Natural killer cell (primary cell): ENCODE measurements around the gene RIMBP3C. TPM values are rescaled to one million over a fixed set of nuclear protein-coding genes. Genes with fewer than 3 reads are reported as not detected.

Experiments
- ATAC-seq, 3 donors: fragments of 150-1000 bp in 2 of 3; fragments of 200-7000 bp in 1 of 3; cut with Tn5 transposase; 1 replicate in 1 of 3; 2 replicates in 2 of 3; pipeline ENCODE4 v1.10.0; 2021; ENCODE audit warnings: mild to moderate bottlenecking in 2 of 3, moderate library complexity in 2 of 3
- DNase-seq, 2 donors: peaks; one replicate each; pipeline versions ENCODE4 v3.0.0 to v3.0.0-alpha.2; 2013 to 2021; ENCODE audit warnings: mixed read lengths in 1 of 2
- H3K27ac ChIP-seq: one replicate; pipeline ENCODE4 v1.5.1; 2013; ENCODE audit warnings: mild to moderate bottlenecking, low read length
- H3K27me3 ChIP-seq: one replicate; pipeline ENCODE4 v1.6.1; 2013; ENCODE audit warnings: low read length; ENCODE audit not compliant: control insufficient read depth, insufficient read depth
- H3K36me3 ChIP-seq: one replicate; pipeline ENCODE4 v1.6.1; 2013; ENCODE audit warnings: low read length; ENCODE audit not compliant: control insufficient read depth, insufficient read depth
- H3K4me1 ChIP-seq: one replicate; pipeline ENCODE4 v1.6.1; 2013; ENCODE audit warnings: low read length; ENCODE audit not compliant: control insufficient read depth, insufficient read depth
- H3K4me3 ChIP-seq: one replicate; pipeline ENCODE4 v1.5.1; 2013; ENCODE audit warnings: low read length
- H3K9me3 ChIP-seq: one replicate; pipeline ENCODE4 v1.6.1; 2013; ENCODE audit warnings: low read length; ENCODE audit not compliant: control insufficient read depth, insufficient read depth
- H3K27ac Mint-ChIP-seq, 2 donors: one replicate each; pipeline ENCODE4 v1.8.0; 2022; ENCODE audit warnings: mild to moderate bottlenecking in 2 of 2, mixed read lengths in 2 of 2, moderate library complexity in 1 of 2
- H3K27me3 Mint-ChIP-seq, 2 donors: one replicate each; pipeline ENCODE4 v1.8.0; 2022; ENCODE audit warnings: low read depth in 2 of 2, mixed read lengths in 2 of 2
- H3K36me3 Mint-ChIP-seq: one replicate; pipeline ENCODE4 v1.8.0; 2022; ENCODE audit warnings: mixed read lengths
- H3K4me1 Mint-ChIP-seq, 2 donors: one replicate each; pipeline ENCODE4 v1.8.0; 2022; ENCODE audit warnings: mixed read lengths in 2 of 2
- H3K4me3 Mint-ChIP-seq: one replicate; pipeline ENCODE4 v1.8.0; 2022; ENCODE audit warnings: mild to moderate bottlenecking, moderate library complexity, mixed read lengths
- H3K9me3 Mint-ChIP-seq, 2 donors: one replicate each; pipeline ENCODE4 v1.8.0; 2022; ENCODE audit warnings: mixed read lengths in 2 of 2
- CTCF ChIP-seq: fragments of 200-600 bp; IDR thresholded peaks from one replicate; pipeline ENCODE4 v1.8.0; 2022; ENCODE audit warnings: antibody characterized with exemption
- WGBS: methylation state at CpG from one replicate; pipeline ENCODE4 v1.1.7; 2013; ENCODE audit warnings: missing lambda C conversion rate; ENCODE audit not compliant: insufficient coverage; 5-methylcytosine and 5-hydroxymethylcytosine counted together
- intact Hi-C: fragments of 100-400 bp; cut with micrococcal nuclease; formaldehyde crosslinking; loops from one replicate; pipeline ENCODE4 v1.14.2; 2022
- total RNA-seq, 4 donors: library from RNA; stranded (reverse); fragments of 120-200 nt in 1 of 4; gene quantifications; one replicate each; pipeline versions ENCODE4 v1.2.3 to v1.2.4, GENCODE V29; 2013 to 2022

RIMBP3C gene
- total RNA-seq, 3 donors from 2014 or later (not counting 1 experiment from before 2014, with no cell fraction given), result 0.35 to 1.0 (median 0.38) TPM

- no peaks in the 10 kb centered on the region for H3K27me3 ChIP-seq
- H3K27me3 Mint-ChIP-seq, result no peaks in the 10 kb centered on the region
- H3K9me3 Mint-ChIP-seq, result no peaks in the 10 kb centered on the region
- H3K9me3 ChIP-seq, result no peaks in the 10 kb centered on the region
- H3K27ac Mint-ChIP-seq, result peak overlapping the region; percentile 60 to 80
- peaks cover 25% of the 10 kb centered on the region for H3K36me3 ChIP-seq
- ATAC-seq (no peak), DNase-seq (no peak)
- H3K4me1 ChIP-seq, result peaks cover 42% of the 10 kb centered on the region
- H3K27ac ChIP-seq, result no peak overlapping the region
- H3K4me3 Mint-ChIP-seq, result no peak overlapping the region
- H3K36me3 Mint-ChIP-seq, result no peaks in the 10 kb centered on the region
- intact Hi-C loops, result no loop called here
- no peak overlapping the region for H3K4me3 ChIP-seq
- TF ChIP-seq CTCF, result no peak
- peaks cover 68 to 70% of the 10 kb centered on the region in 2 donors for H3K4me1 Mint-ChIP-seq
- 67% methylated on average over 9 of the region's 9 CpGs for WGBS
These were observed 40.4 kb upstream of the RIMBP3C start for GRCh38 chr22:21591695-21592094.

GRCh38 chr22:21590809-21591641 is 39.8 kb upstream of the RIMBP3C start:
- no peaks in the 10 kb centered on the region for H3K27me3 Mint-ChIP-seq
- Histone ChIP-seq H3K9me3 (no peaks in the 10 kb centered on the region), H3K36me3 (peaks cover 25% of the 10 kb centered on the region), H3K4me1 (peaks cover 43% of the 10 kb centered on the region), H3K4me3 (no peak overlapping the region), H3K27ac (no peak overlapping the region), H3K27me3 (no peaks in the 10 kb centered on the region)
- H3K27ac Mint-ChIP-seq, result peak overlapping the region; percentile 60 to 80
- no peak overlapping the region for H3K4me3 Mint-ChIP-seq
- DNase-seq (no peak), ATAC-seq (no peak)
- no peaks in the 10 kb centered on the region for H3K9me3 Mint-ChIP-seq
- intact Hi-C loops, result no loop called here
- no peaks in the 10 kb centered on the region for H3K36me3 Mint-ChIP-seq
- peaks cover 68 to 70% of the 10 kb centered on the region in 2 donors for H3K4me1 Mint-ChIP-seq
- no peak for TF ChIP-seq CTCF
- 81% methylated on average over 9 of the region's 9 CpGs for WGBS

DNA sequence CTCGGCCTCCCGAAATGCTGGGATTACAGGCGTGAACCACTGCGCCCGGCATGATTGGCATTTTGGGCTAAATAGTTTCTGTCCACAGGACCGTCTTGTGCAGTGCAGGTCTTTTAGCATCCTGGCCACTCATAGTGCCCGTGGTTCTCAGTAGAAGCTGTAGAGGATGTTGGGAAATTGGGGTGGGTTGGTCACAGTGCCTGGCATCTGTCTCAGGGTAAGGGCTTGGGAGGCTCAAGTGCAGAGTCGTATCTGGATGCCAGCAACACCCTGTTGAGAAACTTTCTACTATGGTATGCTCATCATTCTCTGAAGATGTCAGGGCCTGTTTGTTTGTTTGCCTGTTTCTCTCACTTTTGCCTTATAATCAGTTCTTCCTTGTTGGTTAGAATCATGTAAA is 38.1 kb upstream of the RIMBP3C start:
- WGBS, result 94% methylated on average over 8 of the region's 8 CpGs
- no peak for DNase-seq
- H3K4me1 Mint-ChIP-seq, result peaks cover 61 to 69% of the 10 kb centered on the region in 2 donors
- Histone ChIP-seq H3K4me1 (peaks cover 44% of the 10 kb centered on the region), H3K4me3 (no peak overlapping the region), H3K36me3 (peaks cover 20% of the 10 kb centered on the region), H3K27ac (no peak overlapping the region), H3K27me3 (no peaks in the 10 kb centered on the region), H3K9me3 (no peaks in the 10 kb centered on the region)
- peak overlapping the region; percentile 49 to 71 for H3K27ac Mint-ChIP-seq
- H3K4me3 Mint-ChIP-seq, result no peak overlapping the region
- no peak for ATAC-seq
- H3K27me3 Mint-ChIP-seq, result no peaks in the 10 kb centered on the region
- H3K9me3 Mint-ChIP-seq, result no peaks in the 10 kb centered on the region
- H3K36me3 Mint-ChIP-seq, result no peaks in the 10 kb centered on the region
- intact Hi-C loops, result no loop called here
- no peak for TF ChIP-seq CTCF
